MG63 (cell line): ENCODE results near the gene KLF7. TPM values are rescaled to one million over a fixed set of nuclear protein-coding genes. Genes with fewer than 3 reads are reported as not detected.

Experiments
- DNase-seq: peaks from one replicate; pipeline ENCODE4 v3.0.0-alpha.2; 2020
- H3K27me3 ChIP-seq: fragments of 250-450 bp; sonication (Bioruptor Pico); 2 replicates; pipeline ENCODE4 v1.5.1; 2020; ENCODE audit warnings: mild to moderate bottlenecking, moderate library complexity
- H3K36me3 ChIP-seq: fragments of 250-450 bp; sonication (Bioruptor Pico); 2 replicates; pipeline ENCODE4 v1.5.1; 2020; ENCODE audit warnings: mild to moderate bottlenecking, moderate library complexity
- H3K4me3 ChIP-seq: fragments of 250-450 bp; sonication (Bioruptor Pico); 2 replicates; pipeline ENCODE4 v1.5.1; 2020; ENCODE audit warnings: mild to moderate bottlenecking, moderate library complexity
- H3K9me3 ChIP-seq: fragments of 250-450 bp; sonication (Bioruptor Pico); 2 replicates; pipeline ENCODE4 v1.5.1; 2020; ENCODE audit warnings: mild to moderate bottlenecking, moderate library complexity
- total RNA-seq: library from RNA; depleted of rRNA; stranded (reverse); fragments of >200 nt; shearing (Covaris generic); gene quantifications from 2 replicates; pipeline ENCODE4 v1.2.3, GENCODE V29; 2014; ENCODE audit warnings: low replicate concordance

The KLF7 gene
- total RNA-seq, 1 experiment from 2014 or later, result 7.2 TPM

- H3K27me3 ChIP-seq, result no peaks in the 10 kb centered on the region
- no peaks in the 10 kb centered on the region for H3K36me3 ChIP-seq
- no peak for DNase-seq
- no peak overlapping the region for H3K4me3 ChIP-seq
- no peaks in the 10 kb centered on the region; the same call in 1 of the 2 replicates for H3K9me3 ChIP-seq
Measured at GRCh38 chr2:207181526-207182274, 16.0 kb upstream of the KLF7 start.

GRCh38 chr2:207180741-207181140, 15.0 kb upstream of the KLF7 start:
- no peaks in the 10 kb centered on the region for H3K27me3 ChIP-seq
- no peak for DNase-seq
- no peaks in the 10 kb centered on the region for H3K36me3 ChIP-seq
- no peak overlapping the region for H3K4me3 ChIP-seq
- H3K9me3 ChIP-seq, result no peaks in the 10 kb centered on the region

- Histone ChIP-seq H3K9me3 (no peaks in the 10 kb centered on the region), H3K36me3 (no peaks in the 10 kb centered on the region), H3K27me3 (no peaks in the 10 kb centered on the region), H3K4me3 (no peak overlapping the region)
- DNase-seq, result no peak
Measured at GRCh38 chr2:207176247-207176646, 10.5 kb upstream of the KLF7 start.

GRCh38 chr2:207173641-207174040, 7.9 kb upstream of the KLF7 start:
- Histone ChIP-seq H3K4me3 (no peak overlapping the region), H3K27me3 (no peaks in the 10 kb centered on the region), H3K9me3 (no peaks in the 10 kb centered on the region), H3K36me3 (no peaks in the 10 kb centered on the region)
- no peak for DNase-seq

GRCh38 chr2:207167099-207167923, 1.6 kb upstream of the KLF7 start:
- Histone ChIP-seq H3K36me3 (0 out of 2 replicates have a peak, but pooled peaks cover 2% of the 10 kb centered on the region), H3K4me3 (peak overlapping the region; percentile 61), H3K27me3 (no peaks in the 10 kb centered on the region), H3K9me3 (no peaks in the 10 kb centered on the region)
- DNase-seq, result no peak

GRCh38 chr2:207166349-207167098, 776 bp upstream of the KLF7 start:
- Histone ChIP-seq H3K9me3 (no peaks in the 10 kb centered on the region), H3K27me3 (no peaks in the 10 kb centered on the region), H3K4me3 (peak overlapping the region; percentile 61), H3K36me3 (0 out of 2 replicates have a peak, but pooled peaks cover 2% of the 10 kb centered on the region)
- peak; percentile 84 for DNase-seq

- H3K4me3 ChIP-seq, result peak overlapping the region; percentile 74
- no peaks in the 10 kb centered on the region for H3K27me3 ChIP-seq
- DNase-seq, result peak; percentile 99
- no peaks in the 10 kb centered on the region for H3K9me3 ChIP-seq
- 0 out of 2 replicates have a peak, but pooled peaks cover 2% of the 10 kb centered on the region for H3K36me3 ChIP-seq
Measured at GRCh38 chr2:207166039-207166348, 246 bp upstream of the KLF7 start.

- peak; percentile 38 for DNase-seq
- Histone ChIP-seq H3K4me3 (peak overlapping the region; percentile 74), H3K9me3 (no peaks in the 10 kb centered on the region), H3K36me3 (peaks cover 9% of the 10 kb centered on the region), H3K27me3 (no peaks in the 10 kb centered on the region)
Measured at GRCh38 chr2:207164006-207164831, 1.5 kb downstream of the KLF7 start.

- Histone ChIP-seq H3K27me3 (no peaks in the 10 kb centered on the region), H3K36me3 (peaks cover 9% of the 10 kb centered on the region), H3K4me3 (peak overlapping the region; percentile 74), H3K9me3 (no peaks in the 10 kb centered on the region)
- no peak for DNase-seq
Measured at GRCh38 chr2:207163756-207164005, 2.1 kb downstream of the KLF7 start.

- Histone ChIP-seq H3K36me3 (peaks cover 9% of the 10 kb centered on the region), H3K4me3 (peak overlapping the region; percentile 74)
- DNase-seq, result peak; percentile 82
Measured at GRCh38 chr2:207163053-207163755, 2.5 kb downstream of the KLF7 start.

GRCh38 chr2:207162316-207162715, 3.4 kb downstream of the KLF7 start:
- peak overlapping the region; percentile 74 for H3K4me3 ChIP-seq
- no peaks in the 10 kb centered on the region for H3K27me3 ChIP-seq
- peaks cover 11% of the 10 kb centered on the region for H3K36me3 ChIP-seq
- peak; percentile 40 for DNase-seq
- no peaks in the 10 kb centered on the region for H3K9me3 ChIP-seq

More at GRCh38 chr2:207163053-207163755, 2.5 kb downstream of the KLF7 start:
- Histone ChIP-seq H3K27me3 (no peaks in the 10 kb centered on the region), H3K9me3 (no peaks in the 10 kb centered on the region)

- DNase-seq, result peak; percentile 63
- no peaks in the 10 kb centered on the region for H3K9me3 ChIP-seq
- no peaks in the 10 kb centered on the region for H3K27me3 ChIP-seq
- peaks cover 11% of the 10 kb centered on the region for H3K36me3 ChIP-seq
- H3K4me3 ChIP-seq, result no peak overlapping the region
Measured at GRCh38 chr2:207161247-207162123, 4.3 kb downstream of the KLF7 start.

- no peaks in the 10 kb centered on the region for H3K27me3 ChIP-seq
- no peak for DNase-seq
- H3K36me3 ChIP-seq, result peaks cover 20% of the 10 kb centered on the region
- no peaks in the 10 kb centered on the region for H3K9me3 ChIP-seq
- no peak overlapping the region for H3K4me3 ChIP-seq
Measured at GRCh38 chr2:207160115-207160514, 5.6 kb downstream of the KLF7 start.

- Histone ChIP-seq H3K27me3 (no peaks in the 10 kb centered on the region), H3K36me3 (peaks cover 26% of the 10 kb centered on the region), H3K9me3 (no peaks in the 10 kb centered on the region), H3K4me3 (no peak overlapping the region)
- no peak for DNase-seq
Measured at GRCh38 chr2:207159002-207159401, 6.7 kb downstream of the KLF7 start.

GRCh38 chr2:207157731-207158130, 8.0 kb downstream of the KLF7 start:
- no peak for DNase-seq
- no peaks in the 10 kb centered on the region for H3K27me3 ChIP-seq
- H3K36me3 ChIP-seq, result peaks cover 25% of the 10 kb centered on the region
- no peaks in the 10 kb centered on the region for H3K9me3 ChIP-seq
- H3K4me3 ChIP-seq, result no peak overlapping the region
